HG02571 (cell line): Measurements from ENCODE around the gene DAB2IP.
"Not testable (repeated sequence)": the region's sequence is repeated elsewhere in the genome, so short reads cannot be mapped to it uniquely, and the experiment has no call there.

ENCODE experiments used
- ATAC-seq: cut with Tn5 transposase; IDR thresholded peaks from one replicate; pipeline ENCODE4 v1.9.1; 2021; ENCODE audit warnings: mild to moderate bottlenecking, moderate library complexity; ENCODE audit not compliant: unreplicated experiment

The DAB2IP gene

DNA sequence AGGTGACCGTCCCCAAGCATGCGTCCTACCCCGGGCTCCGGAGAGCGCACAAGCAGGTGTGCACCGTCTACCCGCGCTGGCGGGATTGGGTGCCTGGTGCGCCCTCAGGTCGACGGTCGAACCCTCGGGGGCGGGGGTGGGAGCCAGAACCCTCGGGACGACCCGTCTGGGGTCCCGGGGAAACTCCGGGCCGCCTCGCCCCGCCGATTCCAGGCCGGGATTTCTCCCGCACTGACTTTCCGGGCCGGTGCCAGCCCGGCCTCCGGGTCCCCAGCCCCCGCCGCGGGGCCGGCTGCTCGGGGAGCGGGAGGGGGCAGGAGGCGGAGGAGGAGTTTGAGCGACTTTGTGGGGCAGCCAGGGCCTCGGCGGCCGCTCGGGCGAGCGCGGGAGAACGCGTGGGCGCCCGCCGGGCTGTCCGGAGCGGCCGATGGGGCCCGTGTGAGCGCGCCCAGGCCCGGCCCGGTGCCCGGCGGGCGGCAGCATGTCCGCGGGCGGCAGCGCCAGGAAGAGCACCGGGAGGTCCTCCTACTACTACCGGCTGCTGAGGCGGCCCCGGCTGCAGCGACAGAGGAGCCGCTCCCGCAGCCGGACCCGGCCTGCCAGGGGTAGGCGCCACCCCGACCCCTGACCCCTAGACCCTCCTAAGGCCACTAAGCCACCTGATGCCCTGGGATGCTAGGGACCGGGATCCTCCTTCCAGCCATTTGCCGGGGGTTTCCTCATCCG lies at the start of gene DAB2IP:
Gene DAB2IP, plus strand, starts transcription at position 340 of the 726 bp plus-strand sequence. Its CDS starts 142 bp downstream, at position 482.
- ATAC-seq, result no peak

DNA sequence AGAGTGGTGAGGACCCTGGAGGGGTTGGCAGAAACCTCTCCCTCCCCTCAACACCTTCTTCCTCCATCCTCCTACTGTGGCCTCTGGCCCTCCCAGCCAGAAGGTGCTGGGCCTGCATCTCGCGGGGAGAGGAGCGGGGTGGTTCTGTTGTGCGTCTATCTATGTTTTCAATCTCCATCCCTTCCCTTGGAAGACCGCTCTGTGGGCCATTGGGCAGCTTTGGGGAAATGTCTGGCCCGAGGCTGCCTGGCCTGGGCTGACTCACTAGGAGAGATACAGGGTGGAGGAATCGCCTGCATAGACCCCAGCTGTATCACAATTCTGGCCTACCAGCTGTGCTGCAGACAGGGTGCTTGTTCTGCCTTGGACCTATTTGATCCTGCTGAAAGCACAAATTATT lies 48.4 kb upstream of the DAB2IP start:
- no peak for ATAC-seq

DNA sequence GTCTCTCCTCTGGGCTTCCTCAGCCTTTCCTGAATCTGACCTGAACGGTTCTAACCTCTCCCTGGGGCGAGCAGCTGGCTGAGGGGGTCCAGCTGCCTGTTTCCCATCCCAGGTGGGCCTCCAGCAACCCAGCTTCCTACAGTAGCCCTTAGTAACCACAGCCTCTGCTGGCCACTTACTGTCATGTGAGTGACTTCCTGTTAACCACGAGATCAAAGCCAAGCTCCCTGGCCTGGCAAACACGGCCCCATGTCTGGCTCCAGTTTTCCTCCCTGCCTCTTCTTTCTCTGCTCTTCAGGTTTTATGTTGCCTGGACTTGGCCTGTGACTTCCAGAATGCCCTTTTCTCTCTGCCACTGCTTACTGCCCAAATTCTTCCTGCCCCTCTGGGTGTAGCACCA lies 47.2 kb upstream of the DAB2IP start:
- no peak for ATAC-seq

DNA sequence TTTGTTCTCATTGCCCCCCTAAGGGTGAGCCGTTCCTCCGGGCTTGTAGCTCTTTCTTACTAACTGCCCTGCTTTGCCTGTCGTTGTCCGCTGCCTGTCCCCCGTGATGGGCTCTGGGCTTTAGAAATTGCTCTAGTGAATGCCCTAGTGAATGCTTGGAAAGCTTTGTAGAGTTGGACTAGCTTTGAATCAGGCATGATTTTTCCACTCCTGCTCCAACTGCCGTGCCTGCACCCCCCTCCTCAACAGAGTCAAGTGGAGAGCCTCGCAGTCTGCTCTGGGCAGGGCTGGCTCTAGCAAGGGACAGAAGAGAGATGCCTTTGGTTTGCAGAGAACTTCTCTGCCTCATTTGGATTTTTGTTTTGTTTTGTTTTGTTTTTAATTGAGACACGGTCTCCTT lies 46.8 kb upstream of the DAB2IP start:
- ATAC-seq, result no peak

DNA sequence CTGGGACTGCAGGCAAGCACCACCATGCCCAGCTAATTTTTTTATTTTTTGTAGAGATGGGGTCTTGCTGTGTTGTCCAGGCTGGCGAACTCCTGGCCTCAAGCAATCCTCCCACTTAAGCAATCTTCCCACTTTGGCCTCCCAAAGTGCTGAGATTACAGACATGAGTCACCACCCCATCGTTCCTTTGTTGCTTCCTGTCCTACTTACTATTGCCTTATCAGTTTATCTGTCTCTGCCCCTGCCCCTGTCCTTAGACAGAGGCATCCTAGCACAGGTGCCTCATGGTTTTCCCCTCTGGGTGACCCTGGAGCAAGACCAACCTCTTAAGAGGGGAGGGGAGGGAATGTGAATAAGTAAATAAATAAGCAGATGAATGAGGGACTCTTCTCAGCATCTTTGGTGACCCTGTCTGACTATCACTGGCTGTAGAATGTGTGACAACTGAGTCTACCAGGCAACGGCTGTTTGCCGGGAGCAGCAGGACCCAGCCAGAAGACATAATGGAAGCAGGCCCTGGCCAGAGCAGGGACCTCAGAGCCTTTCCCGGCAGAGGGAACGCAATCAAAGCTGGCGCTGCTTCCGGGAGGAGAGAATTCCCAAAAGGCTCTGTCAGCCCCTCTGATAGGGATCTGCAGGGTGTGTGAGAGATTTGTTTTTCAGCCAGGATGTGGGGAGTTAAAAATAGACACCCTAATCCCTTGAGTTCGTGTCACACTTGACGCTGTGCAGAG lies 43.8 kb upstream of the DAB2IP start:
- no peak for ATAC-seq

DNA sequence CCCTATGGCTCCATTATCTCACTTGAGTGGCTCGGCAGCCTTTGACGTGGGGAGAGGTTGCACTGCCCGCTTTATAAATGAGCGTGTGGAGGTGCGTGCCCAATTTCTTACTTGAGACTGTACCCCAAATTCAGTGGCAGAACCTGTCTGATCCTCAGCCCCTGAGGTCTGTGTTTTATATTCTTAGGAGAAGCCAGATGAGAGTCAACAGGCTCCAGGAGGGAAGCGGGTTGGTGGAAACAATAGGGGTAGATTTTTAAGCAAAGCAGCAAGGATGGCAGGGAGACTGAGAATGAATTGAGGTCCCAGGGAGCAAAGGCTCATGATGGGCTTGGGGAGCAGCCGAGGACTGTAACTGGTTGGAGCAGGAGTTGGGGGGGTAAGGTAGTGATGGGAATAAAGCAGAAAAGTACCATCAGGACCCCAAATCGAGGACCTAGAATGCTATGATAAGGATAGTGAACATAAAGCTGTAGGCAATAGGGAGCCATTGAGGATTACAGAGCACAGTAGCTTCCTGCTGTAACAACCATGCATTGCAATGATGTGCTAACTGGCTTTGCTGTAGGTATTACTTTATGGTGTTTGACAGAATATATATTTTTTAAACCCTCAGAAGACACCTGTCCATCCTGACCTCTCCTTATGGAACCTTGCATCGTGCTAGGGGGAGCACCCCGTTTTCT lies 43.1 kb upstream of the DAB2IP start:
- no peak for ATAC-seq

DNA sequence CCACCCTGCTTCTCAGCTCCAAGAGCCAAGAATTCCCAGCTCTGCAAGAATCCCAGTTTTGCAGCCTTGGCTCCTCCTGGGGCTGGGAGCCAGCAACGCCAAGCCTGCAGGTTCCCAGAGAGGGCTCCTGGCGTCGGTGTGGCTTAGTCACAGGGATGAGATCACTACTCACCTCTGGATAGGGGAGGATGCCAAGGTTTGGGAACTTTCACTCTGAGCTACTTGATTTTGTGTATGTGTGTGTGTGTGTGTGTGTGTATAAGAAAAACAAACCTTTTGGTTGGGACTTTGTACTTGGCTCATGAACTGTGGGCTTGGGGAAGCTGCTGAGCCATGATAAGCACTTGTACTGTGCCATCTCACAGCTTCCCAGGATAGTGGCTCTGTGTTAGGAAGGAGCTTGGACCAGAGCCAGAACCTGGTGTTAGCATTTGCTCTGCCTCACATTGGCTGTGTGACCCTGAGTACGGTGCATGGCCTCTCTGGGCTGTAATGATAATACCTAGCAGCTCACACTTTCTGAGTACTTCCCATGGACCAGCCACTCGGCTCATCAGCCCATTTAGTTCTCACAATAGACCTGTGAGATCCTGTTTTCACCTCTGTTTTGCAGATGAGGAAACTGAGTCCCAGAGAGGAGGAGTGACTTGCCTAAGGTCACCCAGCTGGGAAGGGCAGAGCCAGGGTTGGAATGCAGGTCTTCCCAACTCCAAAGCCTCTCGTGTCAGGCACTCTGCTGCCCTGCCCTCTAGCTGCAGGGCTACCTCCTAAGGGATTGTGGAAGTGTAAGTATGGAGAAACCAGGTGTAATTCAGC lies 41.4 kb upstream of the DAB2IP start:
- no peak for ATAC-seq

DNA sequence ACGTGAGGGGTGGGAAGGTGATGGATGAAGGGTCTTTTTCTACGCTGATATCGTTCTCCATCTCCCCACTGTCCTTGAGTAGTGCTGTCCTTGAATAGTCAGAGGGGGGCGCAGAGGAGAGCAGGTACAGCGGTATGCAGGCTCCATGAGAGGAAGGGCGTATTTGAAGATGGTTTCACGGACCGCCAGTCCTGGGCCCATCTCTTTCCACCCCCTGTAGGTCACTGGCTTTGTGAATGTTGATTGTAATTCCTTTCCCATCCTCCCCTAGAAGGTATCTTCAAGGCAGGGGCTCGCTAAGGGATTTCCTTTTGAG lies 40.8 kb upstream of the DAB2IP start:
- ATAC-seq, result no peak

DNA sequence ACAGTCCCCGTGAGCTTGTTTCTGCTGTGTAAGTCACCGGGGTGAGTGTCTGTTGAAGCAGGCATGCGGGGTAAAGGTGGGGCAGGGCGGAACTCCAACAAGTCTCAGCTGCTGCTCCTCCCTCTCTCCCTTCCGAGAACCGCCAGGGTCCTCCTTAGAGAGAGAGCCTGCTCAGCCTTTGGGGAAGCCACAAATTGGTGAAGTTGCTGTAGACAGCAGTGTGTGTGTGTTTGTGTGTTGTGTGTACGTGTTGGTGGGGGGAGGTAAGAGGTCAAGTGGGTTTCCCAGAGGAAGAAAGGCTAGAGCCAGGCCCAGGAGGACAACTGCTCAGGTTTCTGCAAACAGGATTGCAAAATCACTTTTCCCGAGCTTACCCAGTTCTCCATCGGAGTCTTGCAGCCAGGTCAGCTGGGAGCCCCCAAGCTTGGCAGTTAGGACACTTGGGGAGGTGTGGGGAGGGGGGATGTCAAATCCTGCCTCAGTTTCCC lies 38.9 kb upstream of the DAB2IP start:
- no peak for ATAC-seq

DNA sequence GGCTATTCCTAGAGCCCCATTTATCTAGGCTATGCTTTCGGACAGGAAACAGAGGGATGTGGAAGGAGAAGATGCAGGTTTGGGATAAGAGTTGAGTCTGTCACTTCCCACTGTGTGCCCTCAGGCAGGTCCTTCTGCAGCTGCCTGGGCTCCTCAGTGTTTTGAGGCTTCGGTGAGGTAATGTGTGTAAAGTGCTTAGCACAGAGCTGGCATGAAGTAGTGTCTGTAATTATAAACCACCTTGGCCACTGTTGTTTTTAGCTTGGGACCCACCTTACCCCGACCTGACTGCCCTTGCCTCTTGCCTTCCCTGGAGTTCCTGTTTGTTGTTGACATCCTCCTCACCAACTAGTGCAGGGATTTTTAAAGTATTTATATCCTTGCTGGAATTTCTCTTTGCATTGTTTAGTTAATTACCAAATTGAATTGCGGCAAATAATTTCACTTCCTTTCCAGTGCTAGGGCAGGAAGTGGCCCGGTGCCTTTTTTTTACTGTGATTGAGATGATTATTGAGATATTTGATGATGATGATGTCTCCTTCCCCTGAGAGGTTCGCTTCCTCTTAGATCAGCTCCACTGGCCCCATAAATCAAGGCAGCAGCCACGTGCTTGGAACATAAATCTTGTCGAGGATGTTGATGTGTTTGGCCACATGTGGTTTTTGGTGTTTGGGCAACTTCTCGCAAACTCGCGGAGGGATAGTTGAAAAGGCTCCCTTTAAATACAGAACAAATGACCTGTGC lies 38.3 kb upstream of the DAB2IP start:
- ATAC-seq, result no peak

DNA sequence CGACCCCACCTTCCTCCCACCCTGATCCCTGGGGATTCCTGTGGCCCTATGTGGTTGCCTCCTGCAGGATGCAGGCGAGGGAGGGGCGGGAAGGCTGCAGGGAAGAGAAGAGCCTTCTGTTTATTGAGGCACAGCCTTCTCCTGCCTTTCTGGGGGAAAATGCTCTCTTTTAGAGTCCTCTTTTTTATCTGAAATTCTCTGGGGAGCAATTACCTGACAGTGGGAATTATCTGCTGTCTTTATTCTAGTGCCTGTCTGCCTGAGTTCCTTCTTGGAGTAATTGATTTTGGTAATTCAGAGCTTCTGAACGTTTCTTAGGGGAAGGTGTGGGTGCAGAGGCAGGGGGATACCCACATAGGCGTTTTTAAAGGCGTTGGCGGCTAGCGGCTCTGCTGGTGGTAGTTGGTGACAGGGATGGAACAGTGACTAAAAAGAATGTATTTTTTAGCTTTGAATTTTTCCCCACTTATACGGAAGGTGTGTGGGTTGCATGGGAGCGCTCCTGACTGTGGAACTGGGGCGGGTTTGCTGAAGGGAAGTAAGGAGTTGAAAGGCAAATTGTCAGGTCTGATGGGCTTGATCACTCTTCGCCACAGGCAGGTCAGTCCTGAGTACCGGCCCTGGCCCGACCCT lies 35.2 kb upstream of the DAB2IP start:
- ATAC-seq, result no peak

DNA sequence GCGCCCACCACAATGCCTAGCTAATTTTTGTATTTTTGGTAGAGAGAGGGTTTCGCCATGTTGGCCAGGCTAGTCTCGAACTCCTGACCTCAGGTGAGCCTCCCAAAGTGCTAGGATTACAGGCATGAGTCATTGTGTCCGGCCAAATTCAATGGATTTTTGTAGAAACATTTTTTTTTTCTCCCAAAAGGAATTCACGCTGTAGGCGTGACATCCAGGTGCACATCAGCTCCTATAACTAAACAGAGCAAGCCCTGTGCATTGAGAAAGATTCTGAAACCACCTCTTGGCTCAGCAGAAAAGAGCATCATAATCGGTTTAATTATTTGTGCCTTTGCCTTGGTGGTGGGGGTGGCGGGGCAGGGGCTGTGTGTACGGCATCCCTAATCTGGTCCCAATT lies 32.9 kb upstream of the DAB2IP start:
- no peak for ATAC-seq

DNA sequence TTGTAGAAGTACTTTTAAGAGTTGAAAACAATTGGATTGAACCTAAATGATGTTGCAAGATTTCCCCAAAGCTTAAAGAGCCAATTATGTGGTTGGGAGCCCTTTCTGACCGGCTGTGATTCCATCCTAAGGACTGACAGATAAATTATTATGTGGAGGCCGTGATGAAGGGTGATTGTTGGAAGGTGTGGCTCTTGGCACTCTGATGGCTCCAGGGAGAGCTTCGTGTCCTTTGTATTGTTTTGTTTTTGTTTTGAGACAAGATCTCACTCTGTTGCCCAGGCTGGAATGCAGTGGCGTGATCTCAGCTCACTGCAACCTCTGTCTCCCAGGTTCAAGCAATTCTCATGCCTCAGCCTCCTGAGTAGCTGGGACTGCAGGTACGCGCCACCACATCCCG lies 32.5 kb upstream of the DAB2IP start:
- ATAC-seq, result not testable (repeated sequence)

DNA sequence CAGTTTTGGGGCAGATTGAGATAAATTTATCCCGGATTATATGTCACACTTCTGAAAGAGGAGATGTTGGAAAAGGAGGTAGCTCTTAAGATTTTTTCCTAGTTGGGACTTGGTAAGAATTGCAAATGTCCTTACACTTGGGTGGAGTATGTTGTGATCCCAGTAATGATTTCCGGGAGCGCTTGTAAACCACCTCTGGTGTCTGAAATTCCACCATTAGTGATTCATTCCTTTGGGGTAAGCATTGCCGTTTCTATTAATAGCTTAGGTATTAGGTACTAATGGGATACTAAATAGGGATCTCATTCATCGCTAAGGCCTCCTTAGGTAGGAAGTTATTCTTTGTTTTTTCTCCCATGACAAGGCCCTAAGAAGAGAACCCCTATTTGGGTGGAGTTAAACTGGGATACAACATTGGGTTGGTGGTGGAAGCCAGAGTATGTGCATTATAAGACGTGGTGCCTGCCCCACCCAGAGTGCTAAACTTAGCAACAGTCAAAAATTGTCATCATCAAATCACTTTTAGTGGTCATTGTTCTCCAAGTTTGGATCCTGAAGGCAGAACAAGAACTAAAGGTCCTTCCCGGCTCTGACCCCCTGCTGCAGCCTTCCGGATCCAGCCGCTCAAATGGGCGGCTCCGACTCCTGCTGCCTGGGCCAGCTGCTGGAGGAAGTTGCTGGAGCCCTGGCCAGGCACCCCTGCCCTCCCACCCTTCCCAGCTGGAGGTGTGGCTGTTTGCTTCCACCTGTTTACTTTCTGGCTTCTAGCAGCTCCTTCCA lies 31.7 kb upstream of the DAB2IP start:
- ATAC-seq, result no peak

DNA sequence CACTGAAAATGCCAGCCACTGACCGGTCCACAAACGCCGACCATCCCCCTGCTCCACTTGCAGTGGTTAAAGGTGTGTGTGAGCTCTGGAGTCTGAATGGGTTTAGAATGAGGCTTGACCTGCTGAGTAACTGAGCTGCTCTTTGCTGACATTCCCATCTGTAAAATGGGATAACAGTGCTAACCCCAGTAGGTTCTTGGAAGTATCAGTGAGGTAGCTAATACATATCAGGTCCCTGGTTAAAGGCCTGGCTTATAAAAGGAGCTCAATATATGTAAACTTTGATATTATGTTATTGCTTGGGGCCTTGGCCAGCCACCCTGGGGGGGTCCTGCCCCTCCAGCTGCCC lies 31.1 kb upstream of the DAB2IP start:
- ATAC-seq, result no peak

DNA sequence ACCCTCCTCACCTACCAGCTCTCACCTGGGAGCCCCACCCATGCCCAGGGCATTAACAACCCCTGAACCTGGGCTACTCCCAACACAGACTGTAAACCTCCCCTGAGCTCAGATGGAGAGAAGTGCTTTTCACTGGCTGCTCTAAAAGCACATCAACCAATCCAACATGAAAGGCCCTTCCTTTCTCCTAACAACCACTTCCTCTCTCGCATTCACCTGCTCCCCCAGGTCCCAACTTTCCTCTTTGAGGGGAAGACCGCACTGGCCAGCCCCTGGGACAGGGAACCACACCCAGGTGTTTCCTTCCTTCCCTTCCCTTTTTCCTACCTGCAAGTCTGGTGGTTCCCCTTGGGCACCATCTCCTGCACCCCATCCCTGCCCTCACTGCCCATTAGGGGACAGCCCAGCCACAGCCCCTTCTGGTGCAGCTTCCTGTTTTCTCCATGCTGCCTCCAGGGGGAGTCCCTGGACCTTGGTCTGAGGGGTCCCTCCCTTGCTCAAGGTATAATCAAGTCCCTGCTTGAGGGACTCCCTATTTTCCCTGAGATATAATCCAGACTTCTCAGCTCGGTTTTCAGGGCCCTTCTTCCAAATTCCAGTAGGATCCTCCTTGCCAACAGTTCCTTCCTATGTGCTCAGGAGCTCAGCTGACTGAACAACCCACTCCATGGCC lies 30.5 kb upstream of the DAB2IP start:
- ATAC-seq, result no peak

DNA sequence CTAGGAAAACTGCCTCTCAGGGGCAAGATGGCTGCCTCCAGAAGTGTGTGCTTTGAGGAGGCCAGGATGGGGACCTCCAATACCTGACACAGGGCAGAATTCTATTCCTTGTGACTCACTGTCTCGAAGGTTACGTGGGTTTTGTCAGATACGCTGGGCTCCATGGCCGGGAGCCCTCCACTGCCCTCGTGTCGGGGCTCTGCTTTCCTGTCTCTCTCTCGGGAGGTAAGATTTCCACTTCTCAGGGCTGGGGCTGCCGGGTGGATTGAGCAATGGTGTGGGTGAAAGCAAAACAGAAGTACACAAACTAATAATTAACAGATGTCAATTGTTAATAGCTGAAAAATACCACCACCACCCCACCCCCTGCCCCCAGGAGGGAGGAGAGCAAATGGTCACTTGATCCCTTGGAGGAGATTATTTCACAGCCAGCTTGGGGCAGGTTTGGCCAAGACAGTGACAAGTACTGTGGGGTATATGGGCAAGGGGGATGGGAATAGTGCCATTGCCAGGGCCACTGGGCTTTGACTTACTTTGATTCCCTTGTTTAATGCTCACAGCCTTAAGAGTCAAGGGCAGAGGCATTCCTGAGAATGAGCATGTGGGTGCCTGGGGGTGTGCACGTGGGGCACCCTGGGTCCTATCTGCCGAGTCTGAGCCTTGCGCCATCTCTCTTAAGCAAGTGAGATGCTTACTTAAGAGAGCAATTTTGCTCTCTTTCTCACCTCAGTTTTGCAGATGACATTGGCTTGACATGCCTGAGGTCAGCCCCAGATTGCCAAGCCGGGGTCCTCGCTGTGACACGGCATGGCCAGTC lies 28.8 kb upstream of the DAB2IP start:
- no peak for ATAC-seq

DNA sequence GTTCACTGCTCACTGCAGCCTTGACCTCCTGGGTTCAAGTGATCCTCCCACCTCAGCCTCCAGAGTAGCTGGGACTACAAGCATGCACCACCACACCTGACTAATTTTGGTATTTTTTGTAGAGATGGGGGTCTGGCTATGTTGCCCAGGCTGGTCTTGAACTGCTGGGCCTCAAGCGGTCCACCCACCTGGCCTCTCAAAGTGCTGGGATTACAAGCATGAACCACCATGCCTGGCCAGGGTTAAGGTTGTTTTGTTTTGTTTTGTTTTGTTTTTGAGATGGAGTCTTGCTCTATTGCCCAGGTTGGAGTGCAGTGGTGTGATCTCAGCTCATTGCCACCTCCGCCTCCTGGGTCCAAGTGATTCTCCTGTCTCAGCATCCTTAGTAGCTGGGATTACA lies 28.0 kb upstream of the DAB2IP start:
- ATAC-seq, result not testable (repeated sequence)
